22Rv1 (cell line): ENCODE data around the gene CREBRF.
A peak's percentile ranks its signal among the peaks of the same experiment; 100 is the strongest.
"Not testable (repeated sequence)": the region's sequence is repeated elsewhere in the genome, so short reads cannot be mapped to it uniquely, and the experiment has no call there.

Source experiments
- H3K27ac ChIP-seq: fragments of 450-650 bp; 2 replicates; pipeline ENCODE4 v1.5.1; 2017
- ZFX ChIP-seq: fragments of 450-650 bp; IDR thresholded peaks from 2 replicates; pipeline ENCODE4 v1.6.1; 2017; ENCODE audit warnings: antibody characterized with exemption, borderline replicate concordance
- TF ChIP-seq, protein P1 (sequence below): fragments of 450-650 bp; IDR thresholded peaks from 2 replicates; pipeline ENCODE4 v1.5.1; 2017; ENCODE audit warnings: mild to moderate bottlenecking

The CREBRF gene

DNA sequence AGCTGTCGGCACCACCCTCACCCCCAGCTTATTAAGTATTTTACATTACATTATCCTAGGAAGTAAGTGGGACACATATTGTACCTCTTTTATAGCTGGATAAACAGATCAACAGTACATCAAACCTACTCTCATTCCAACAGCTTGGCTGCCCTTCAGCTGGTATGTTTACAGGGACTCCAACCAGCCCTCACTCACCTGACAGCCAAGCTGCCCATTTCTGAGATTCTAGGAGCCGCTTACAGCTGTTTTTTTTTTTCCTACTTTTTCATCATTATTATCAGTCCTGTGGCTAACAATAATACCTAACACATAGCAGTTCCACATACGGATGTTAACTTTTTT, 13.4 kb upstream of the CREBRF start:
- no peak overlapping the region for H3K27ac ChIP-seq
- no peak for TF ChIP-seq ZFX
- TF ChIP-seq, protein P1, sequence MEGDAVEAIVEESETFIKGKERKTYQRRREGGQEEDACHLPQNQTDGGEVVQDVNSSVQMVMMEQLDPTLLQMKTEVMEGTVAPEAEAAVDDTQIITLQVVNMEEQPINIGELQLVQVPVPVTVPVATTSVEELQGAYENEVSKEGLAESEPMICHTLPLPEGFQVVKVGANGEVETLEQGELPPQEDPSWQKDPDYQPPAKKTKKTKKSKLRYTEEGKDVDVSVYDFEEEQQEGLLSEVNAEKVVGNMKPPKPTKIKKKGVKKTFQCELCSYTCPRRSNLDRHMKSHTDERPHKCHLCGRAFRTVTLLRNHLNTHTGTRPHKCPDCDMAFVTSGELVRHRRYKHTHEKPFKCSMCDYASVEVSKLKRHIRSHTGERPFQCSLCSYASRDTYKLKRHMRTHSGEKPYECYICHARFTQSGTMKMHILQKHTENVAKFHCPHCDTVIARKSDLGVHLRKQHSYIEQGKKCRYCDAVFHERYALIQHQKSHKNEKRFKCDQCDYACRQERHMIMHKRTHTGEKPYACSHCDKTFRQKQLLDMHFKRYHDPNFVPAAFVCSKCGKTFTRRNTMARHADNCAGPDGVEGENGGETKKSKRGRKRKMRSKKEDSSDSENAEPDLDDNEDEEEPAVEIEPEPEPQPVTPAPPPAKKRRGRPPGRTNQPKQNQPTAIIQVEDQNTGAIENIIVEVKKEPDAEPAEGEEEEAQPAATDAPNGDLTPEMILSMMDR: no peak

DNA sequence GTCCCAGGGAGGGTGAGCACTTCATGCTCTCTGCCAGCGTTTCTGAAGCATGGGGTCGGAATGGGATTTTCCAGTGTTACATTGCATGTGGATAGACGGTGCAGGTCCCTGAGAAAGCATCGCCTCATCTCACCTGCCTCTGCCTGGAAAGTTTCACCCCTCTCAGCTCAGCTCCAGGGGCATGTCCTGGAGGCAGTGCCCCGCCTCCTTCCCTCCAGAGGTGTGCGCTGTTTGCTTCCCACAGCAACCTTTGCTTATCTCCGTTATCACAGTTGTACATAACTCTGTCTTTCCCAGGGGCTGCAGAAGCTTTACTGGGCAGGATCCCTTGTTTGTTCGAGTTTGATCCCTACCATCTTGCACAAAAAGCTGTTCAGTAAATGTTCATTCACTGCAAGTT, 10.7 kb upstream of the CREBRF start:
- no peak overlapping the region for H3K27ac ChIP-seq
- TF ChIP-seq ZFX: no peak

DNA sequence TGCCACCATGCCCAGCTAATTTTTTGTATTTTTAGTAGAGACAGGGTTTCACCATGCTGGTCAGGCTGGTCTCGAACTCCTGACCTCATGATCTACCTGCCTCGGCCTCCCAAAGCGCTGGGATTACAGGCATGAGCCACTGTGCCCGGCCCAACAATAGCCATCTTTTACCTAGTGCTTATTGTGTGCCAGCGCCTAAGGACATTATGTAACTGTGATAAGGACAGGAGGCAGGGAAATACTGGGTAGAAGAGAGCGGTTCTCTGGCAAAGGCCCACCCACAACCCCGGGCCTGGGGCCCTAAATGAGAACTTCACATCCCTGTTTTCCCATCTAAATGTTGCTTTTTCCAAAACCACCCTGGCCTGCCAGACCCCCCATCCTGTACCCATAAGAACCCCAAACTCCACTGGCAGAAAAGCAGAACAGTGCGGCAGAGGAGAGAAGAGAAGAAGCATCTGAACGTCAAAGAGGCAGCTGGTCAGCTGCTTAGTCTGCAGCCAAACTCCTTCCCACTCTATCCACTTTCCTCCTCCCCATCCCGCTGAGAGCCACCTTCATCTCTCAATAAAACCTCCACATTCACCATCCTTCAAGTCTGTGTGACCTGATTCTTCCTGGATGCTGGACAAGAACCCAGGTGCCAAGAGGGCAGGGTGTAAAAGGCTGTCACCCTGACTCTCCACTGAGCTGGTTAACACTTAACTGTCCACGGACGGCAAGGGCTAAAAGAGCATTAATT, 8.9 kb upstream of the CREBRF start:
- H3K27ac ChIP-seq: not testable (repeated sequence)

DNA sequence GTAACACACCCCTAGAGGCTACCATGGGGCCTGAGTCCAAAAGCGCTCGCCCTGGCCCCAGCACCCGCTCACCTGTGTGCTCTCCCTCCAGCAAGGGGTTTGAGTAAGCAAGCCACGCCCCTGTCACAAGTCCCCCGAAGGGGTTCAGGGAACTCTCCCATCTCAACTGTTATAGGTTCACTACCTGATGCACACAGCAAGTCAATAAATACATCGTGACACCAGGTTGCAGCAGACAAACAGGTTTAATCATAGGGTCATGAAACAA, 8.4 kb upstream of the CREBRF start:
- no peak overlapping the region for H3K27ac ChIP-seq
- TF ChIP-seq, protein P1: no peak
- TF ChIP-seq ZFX: no peak

DNA sequence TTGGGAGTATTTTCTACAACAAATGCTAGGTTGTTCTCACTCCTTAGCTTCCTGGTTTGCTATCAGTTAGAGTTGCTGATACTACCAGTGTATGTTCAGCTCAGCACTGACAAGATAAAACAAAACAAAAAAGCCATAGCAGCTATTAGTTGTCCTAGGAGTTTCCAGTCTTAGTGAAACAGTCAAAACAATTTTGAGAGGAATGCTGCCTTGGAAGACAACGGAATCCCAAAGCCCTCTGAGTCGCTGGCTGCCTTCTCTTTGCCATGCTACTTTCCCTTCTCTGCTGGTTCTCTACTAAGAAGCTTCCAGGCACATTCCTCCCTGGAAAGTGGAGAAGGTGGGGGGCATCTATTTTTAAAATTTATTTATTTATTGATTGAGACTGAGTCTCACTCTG, 5.4 kb upstream of the CREBRF start:
- no peak overlapping the region for H3K27ac ChIP-seq
- TF ChIP-seq, protein P1: no peak
- no peak for TF ChIP-seq ZFX

DNA sequence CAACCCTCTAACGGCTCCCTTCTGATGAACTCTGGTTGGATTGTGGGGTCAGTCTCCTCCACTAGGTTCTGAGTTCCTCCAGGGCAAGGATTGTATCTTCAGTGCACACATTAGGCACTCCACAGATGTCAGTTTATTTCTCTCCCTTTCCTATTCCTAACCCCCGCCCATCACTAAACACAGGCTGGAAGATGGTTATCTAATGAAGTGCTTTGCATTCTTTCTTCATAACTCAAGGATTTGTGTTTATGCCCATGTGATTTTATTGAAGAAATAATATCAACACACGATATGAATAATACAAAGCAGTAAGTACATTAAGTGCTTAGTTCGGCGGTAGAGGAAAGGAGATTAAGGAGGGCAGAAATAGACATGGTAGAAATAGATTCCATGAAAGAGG, 4.4 kb upstream of the CREBRF start:
- TF ChIP-seq ZFX: no peak
- TF ChIP-seq, protein P1: no peak
- H3K27ac ChIP-seq: no peak overlapping the region

DNA sequence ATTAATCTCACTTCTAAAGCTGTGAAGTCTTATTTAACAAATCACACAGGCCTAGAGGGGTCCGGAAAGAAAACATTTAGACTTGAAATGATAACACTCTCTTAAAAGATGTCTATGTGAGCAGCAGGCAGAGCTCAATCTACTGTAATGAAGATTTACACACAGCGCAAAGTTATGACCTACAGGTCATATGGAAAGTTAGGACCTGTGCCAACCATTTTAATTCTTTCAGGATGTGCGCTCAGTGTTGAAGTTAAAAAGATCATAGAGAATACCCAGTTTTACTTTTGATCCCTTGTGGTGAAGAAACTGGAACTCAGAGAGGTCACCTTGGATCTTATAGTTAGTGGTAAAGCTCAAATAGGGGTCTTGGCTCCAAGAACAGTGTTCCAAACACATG, 3.1 kb upstream of the CREBRF start:
- H3K27ac ChIP-seq: no peak overlapping the region
- no peak for TF ChIP-seq ZFX
- TF ChIP-seq, protein P1: no peak

DNA sequence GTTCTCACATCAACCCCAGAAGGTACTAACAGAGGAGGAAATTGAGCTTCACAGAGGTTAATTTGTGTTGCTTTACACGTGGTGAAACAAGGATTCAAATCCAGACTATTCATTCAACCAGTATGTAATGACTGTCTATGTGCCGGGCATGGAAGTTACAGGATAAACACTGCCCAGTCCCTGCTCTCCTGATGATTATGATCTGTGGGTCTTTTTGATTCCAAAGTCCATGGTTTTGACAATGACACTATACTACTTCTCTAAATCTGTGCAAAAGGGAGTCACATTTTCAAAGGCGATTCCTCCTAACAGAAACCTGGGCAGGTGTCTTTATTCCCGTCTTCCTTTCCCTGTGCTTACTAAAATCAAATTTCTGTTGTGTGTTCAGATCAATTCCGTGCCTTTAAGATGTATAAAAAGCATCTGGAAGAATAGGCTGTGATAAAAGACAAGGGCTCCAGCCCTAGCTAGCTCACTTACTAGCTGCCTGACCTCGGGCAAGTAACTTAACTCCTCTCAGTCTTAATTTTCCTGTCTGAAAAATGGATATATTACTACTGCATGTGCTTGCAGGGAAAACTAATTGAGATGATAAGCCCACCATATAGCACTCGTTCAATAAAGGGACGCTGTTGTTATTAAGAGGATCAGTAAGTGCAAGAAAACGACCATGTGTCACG, 970 bp upstream of the CREBRF start:
- no peak for TF ChIP-seq ZFX
- TF ChIP-seq, protein P1: no peak
- H3K27ac ChIP-seq: peak overlapping the region; percentile 90
